ENCODE data around the gene MYH16.
"Not testable (repeated sequence)": the region's sequence is repeated elsewhere in the genome, so short reads cannot be mapped to it uniquely, and the experiment has no call there.

DNA sequence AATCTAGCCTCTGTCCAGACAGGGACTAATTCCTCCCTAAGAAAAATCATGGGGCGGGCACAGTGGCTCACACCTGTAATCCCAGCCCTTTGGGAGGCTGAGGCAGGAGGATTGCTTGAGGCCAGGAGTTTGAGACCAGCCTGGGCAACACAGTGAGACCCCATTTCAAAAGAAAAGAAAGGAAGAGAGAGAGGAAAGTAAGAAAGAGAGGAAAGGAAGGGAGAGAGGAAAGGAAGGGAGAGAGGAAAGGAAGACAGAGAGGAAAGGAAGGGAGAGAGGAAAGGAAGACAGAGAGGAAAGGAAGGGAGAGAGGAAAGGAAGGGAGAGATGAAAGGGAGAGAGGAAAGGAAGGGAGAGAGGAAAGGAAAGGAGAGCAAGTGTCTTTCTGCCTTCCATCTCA, 922 bp downstream of the MYH16 start:
- TF ChIP-seq, protein P1, sequence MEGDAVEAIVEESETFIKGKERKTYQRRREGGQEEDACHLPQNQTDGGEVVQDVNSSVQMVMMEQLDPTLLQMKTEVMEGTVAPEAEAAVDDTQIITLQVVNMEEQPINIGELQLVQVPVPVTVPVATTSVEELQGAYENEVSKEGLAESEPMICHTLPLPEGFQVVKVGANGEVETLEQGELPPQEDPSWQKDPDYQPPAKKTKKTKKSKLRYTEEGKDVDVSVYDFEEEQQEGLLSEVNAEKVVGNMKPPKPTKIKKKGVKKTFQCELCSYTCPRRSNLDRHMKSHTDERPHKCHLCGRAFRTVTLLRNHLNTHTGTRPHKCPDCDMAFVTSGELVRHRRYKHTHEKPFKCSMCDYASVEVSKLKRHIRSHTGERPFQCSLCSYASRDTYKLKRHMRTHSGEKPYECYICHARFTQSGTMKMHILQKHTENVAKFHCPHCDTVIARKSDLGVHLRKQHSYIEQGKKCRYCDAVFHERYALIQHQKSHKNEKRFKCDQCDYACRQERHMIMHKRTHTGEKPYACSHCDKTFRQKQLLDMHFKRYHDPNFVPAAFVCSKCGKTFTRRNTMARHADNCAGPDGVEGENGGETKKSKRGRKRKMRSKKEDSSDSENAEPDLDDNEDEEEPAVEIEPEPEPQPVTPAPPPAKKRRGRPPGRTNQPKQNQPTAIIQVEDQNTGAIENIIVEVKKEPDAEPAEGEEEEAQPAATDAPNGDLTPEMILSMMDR (IDR thresholded peaks at IDR 0.05) = not testable (repeated sequence)
- not testable (repeated sequence) for TF ChIP-seq POLR2AphosphoS5 (IDR thresholded peaks at IDR 0.05)

All from gastroesophageal sphincter (tissue), 3 donors.